ENCODE data around the gene GGCX.

- TF ChIP-seq POLR2AphosphoS5 (IDR thresholded peaks at IDR 0.05; ENCODE audit: low read depth, low read length) (peak; percentile 79; the same call in 1 of the 2 replicates), POLR2A (IDR thresholded peaks at IDR 0.05; ENCODE audit: low read depth, low read length) (no peak), TAF1 (IDR thresholded peaks at IDR 0.05; ENCODE audit: borderline replicate concordance, low read depth, low read length) (no peak)
These were observed 15.5 kb downstream of the GGCX start for GRCh38 chr2:85545780-85546240.
